Erythroblast (primary cell): ENCODE results near the gene ESRRB.

Source experiments
- GATA1 ChIP-seq: IDR thresholded peaks from 2 replicates; pipeline ENCODE4 v1.6.1; 2011; ENCODE audit warnings: low read depth, mild to moderate bottlenecking, control low read depth, low read length, moderate library complexity
- POLR2A ChIP-seq: IDR thresholded peaks from 2 replicates; pipeline ENCODE4 v1.6.1; 2011; ENCODE audit warnings: mild to moderate bottlenecking, low read length

DNA sequence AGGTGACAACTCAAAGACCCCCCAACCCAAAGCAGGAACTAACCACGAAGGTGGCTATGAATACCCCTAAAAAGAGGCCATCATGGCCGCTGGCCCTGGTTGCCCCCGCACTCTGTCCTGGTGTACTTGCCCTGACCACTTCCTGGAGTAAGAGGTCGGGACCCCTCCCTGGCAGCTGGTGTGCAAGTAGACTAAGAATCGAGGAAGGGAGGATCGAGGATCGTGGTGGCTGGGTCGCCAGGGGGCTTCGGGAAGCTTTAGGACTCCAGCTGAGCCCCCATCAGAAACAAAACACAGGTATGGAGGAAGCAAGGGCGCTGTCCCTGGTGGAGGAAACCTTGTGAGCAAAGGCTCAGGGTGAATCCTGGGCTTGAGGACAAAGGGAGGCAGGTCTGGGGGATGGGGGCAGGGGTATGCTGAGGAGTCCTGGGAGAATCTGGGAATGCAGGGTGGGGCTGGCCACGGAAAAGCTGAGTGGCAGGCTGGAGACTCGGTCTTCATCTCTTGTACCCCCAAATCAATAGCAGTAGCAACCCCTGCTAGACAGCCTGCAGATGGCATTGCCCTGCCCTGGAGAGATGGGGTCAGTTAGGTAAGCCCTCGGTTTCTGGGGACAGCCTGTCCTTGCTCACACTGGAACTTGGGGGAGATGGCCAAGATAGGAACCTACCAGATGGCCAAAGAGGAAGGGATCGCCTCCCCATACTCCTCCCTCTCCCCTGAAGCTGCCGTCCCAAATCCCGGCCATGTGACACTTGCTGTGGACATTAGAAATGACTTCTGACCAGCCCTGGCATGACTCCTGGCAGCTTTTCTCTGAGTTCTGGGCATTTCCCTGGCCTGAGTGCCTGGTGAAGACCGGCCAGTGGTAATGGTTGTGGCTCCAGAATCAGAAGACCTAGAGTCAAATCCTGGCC is 45.3 kb upstream of the ESRRB start:
- no peak for TF ChIP-seq POLR2A
- no peak for TF ChIP-seq GATA1
